ENCODE data around the gene CEP112.

Gene CEP112

GRCh38 chr17:65666876-65667321, 525.0 kb downstream of the CEP112 start:
- H3K4me1 ChIP-seq: no peaks in the 10 kb centered on the region
- H3K27me3 ChIP-seq: peaks cover 4% of the 10 kb centered on the region
- no peaks in the 10 kb centered on the region for H3K36me3 ChIP-seq
- H3K4me3 ChIP-seq (ENCODE audit: low read depth, low read length): no peak overlapping the region
- no peak for TF ChIP-seq CTCF (IDR thresholded peaks at IDR 0.05; ENCODE audit: low read depth, low read length)
- no peaks in the 10 kb centered on the region for H3K9me3 ChIP-seq
- no peak for DNase-seq

GRCh38 chr17:65665966-65666365, 526.0 kb downstream of the CEP112 start:
- Histone ChIP-seq H3K36me3 (no peaks in the 10 kb centered on the region), H3K9me3 (no peaks in the 10 kb centered on the region), H3K27me3 (peaks cover 4% of the 10 kb centered on the region; the same call in 1 of the 2 replicates), H3K4me3 (ENCODE audit: low read depth, low read length) (no peak overlapping the region), H3K4me1 (no peaks in the 10 kb centered on the region)
- DNase-seq: no peak
- no peak for TF ChIP-seq CTCF (IDR thresholded peaks at IDR 0.05; ENCODE audit: low read depth, low read length)

GRCh38 chr17:65664696-65665095, 527.2 kb downstream of the CEP112 start:
- TF ChIP-seq CTCF (IDR thresholded peaks at IDR 0.05; ENCODE audit: low read depth, low read length): no peak
- no peak overlapping the region for H3K4me3 ChIP-seq (ENCODE audit: low read depth, low read length)
- no peaks in the 10 kb centered on the region for H3K9me3 ChIP-seq
- no peaks in the 10 kb centered on the region for H3K36me3 ChIP-seq
- no peak for DNase-seq
- no peaks in the 10 kb centered on the region for H3K4me1 ChIP-seq
- peaks cover 4% of the 10 kb centered on the region; the same call in 1 of the 2 replicates for H3K27me3 ChIP-seq

- peaks cover 4% of the 10 kb centered on the region; the same call in 1 of the 2 replicates for H3K27me3 ChIP-seq
- no peak for DNase-seq
- TF ChIP-seq CTCF (IDR thresholded peaks at IDR 0.05; ENCODE audit: low read depth, low read length): no peak
- H3K9me3 ChIP-seq: no peaks in the 10 kb centered on the region
- no peak overlapping the region for H3K4me3 ChIP-seq (ENCODE audit: low read depth, low read length)
- H3K4me1 ChIP-seq: no peaks in the 10 kb centered on the region
- H3K36me3 ChIP-seq: no peaks in the 10 kb centered on the region
Measured at GRCh38 chr17:65664266-65664665, 527.7 kb downstream of the CEP112 start.

- H3K4me1 ChIP-seq: no peaks in the 10 kb centered on the region
- no peaks in the 10 kb centered on the region for H3K9me3 ChIP-seq
- peaks cover 8% of the 10 kb centered on the region for H3K27me3 ChIP-seq
- TF ChIP-seq CTCF (IDR thresholded peaks at IDR 0.05; ENCODE audit: low read depth, low read length): no peak
- no peak for DNase-seq
- no peak overlapping the region for H3K4me3 ChIP-seq (ENCODE audit: low read depth, low read length)
- H3K36me3 ChIP-seq: no peaks in the 10 kb centered on the region
Measured at GRCh38 chr17:65662196-65662595, 529.7 kb downstream of the CEP112 start.

GRCh38 chr17:65660947-65661346, 531.0 kb downstream of the CEP112 start:
- H3K9me3 ChIP-seq: no peaks in the 10 kb centered on the region
- no peak for DNase-seq
- no peaks in the 10 kb centered on the region for H3K4me1 ChIP-seq
- H3K36me3 ChIP-seq: no peaks in the 10 kb centered on the region
- TF ChIP-seq CTCF (IDR thresholded peaks at IDR 0.05; ENCODE audit: low read depth, low read length): no peak
- peaks cover 18% of the 10 kb centered on the region for H3K27me3 ChIP-seq
- H3K4me3 ChIP-seq (ENCODE audit: low read depth, low read length): no peak overlapping the region

Measured in BE2C (cell line).